HepG2 (cell line): ENCODE measurements around the gene RAB17. TPM values are rescaled to one million over a fixed set of nuclear protein-coding genes. Genes with fewer than 3 reads are reported as not detected.

Experiments
- ATF7-NPFF ChIP-seq: sonication (generic); formaldehyde crosslinking; IDR thresholded peaks from 2 replicates; pipeline ENCODE4 v1.8.1; 2023; ENCODE audit warnings: mild to moderate bottlenecking, low read depth, missing genetic modification reagents, moderate library complexity
- BORCS8-MEF2B ChIP-seq: sonication (generic); formaldehyde crosslinking; IDR thresholded peaks from 2 replicates; pipeline ENCODE4 v1.8.0; 2022; ENCODE audit warnings: mild to moderate bottlenecking, missing genetic modification reagents
- CAMTA2 ChIP-seq: sonication (generic); formaldehyde crosslinking; IDR thresholded peaks from 2 replicates; pipeline ENCODE4 v1.4.0; 2020; ENCODE audit warnings: mild to moderate bottlenecking, missing genetic modification reagents, borderline replicate concordance
- IKZF1 ChIP-seq: fragments of 450-650 bp; IDR thresholded peaks from 2 replicates; pipeline ENCODE4 v1.7.1; 2016
- IKZF5 ChIP-seq: IDR thresholded peaks from 2 replicates; pipeline ENCODE4 v1.6.1; 2018; ENCODE audit warnings: missing genetic modification reagents, mild to moderate bottlenecking, missing compliant biosample characterization
- MIXL1 ChIP-seq: IDR thresholded peaks from 2 replicates; pipeline ENCODE4 v1.6.1; 2016
- MTERF4 ChIP-seq: sonication (generic); formaldehyde crosslinking; IDR thresholded peaks from 2 replicates; pipeline ENCODE4 v1.8.0; 2023; ENCODE audit warnings: mild to moderate bottlenecking, missing genetic modification reagents
- MXI1 ChIP-seq: IDR thresholded peaks from 3 replicates; pipeline ENCODE4 v1.6.1; 2012; ENCODE audit warnings: low read depth, low read length, inconsistent platforms, borderline replicate concordance
- NFKB2 ChIP-seq: sonication (generic); formaldehyde crosslinking; IDR thresholded peaks from 2 replicates; pipeline ENCODE4 v1.4.0; 2020; ENCODE audit warnings: missing genetic modification reagents, borderline replicate concordance
- STAG1 ChIP-seq: sonication (generic); formaldehyde crosslinking; IDR thresholded peaks from 2 replicates; pipeline ENCODE4 v1.4.0; 2020; ENCODE audit warnings: missing genetic modification reagents
- THAP11 ChIP-seq: IDR thresholded peaks from 2 replicates; pipeline ENCODE4 v1.6.1; 2016; ENCODE audit warnings: missing biosample characterization, missing genetic modification reagents
- U2AF2 ChIP-seq: fragments of 200-400 bp; formaldehyde crosslinking; IDR thresholded peaks from 2 replicates; pipeline ENCODE4 v1.6.1; 2017; ENCODE audit warnings: low read depth, mild to moderate bottlenecking, low read length
- ZBTB40 ChIP-seq, 2 experiments: fragments of 450-650 bp in 1 of 2; sonication (generic) in 1 of 2; formaldehyde crosslinking in 1 of 2; IDR thresholded peaks; 2 replicates each; pipeline versions ENCODE4 v1.6.1 to v1.8.0; 2016 to 2022; ENCODE audit warnings: antibody characterized with exemption in 1 of 2, mild to moderate bottlenecking in 1 of 2, missing genetic modification reagents in 1 of 2
- ZFP36L1 ChIP-seq: sonication (generic); formaldehyde crosslinking; IDR thresholded peaks from 2 replicates; pipeline ENCODE4 v1.8.0; 2022; ENCODE audit warnings: mild to moderate bottlenecking, missing genetic modification reagents, moderate library complexity
- ZNF484 ChIP-seq: sonication (generic); formaldehyde crosslinking; IDR thresholded peaks from 2 replicates; pipeline ENCODE4 v1.5.1; 2020; ENCODE audit warnings: mild to moderate bottlenecking, low read depth, missing genetic modification reagents, borderline replicate concordance
- polyA plus RNA-seq, 8 experiments: library from polyadenylated mRNA; depleted of rRNA in 3 of 8; stranded (reverse) in 7 of 8; unstranded in 1 of 8; fragments of >200 nt; fragmentation: Illumina TruSeq in 4 of 8; extraction: Trizol in 4 of 8; gene quantifications; 2 replicates each; pipeline versions ENCODE4 v1.2.1 to v1.2.3, GENCODE V29; 2011 to 2016; ENCODE audit warnings: low read depth in 4 of 8, missing spikeins in 1 of 8, mixed read lengths in 1 of 8; ENCODE audit not compliant: insufficient read depth in 1 of 8
- total RNA-seq, 5 experiments: library from RNA; depleted of rRNA; stranded (reverse); fragments of >200 nt; fragmentation: Illumina TruSeq; extraction: Trizol; gene quantifications; 2 replicates each; pipeline ENCODE4 v1.2.3, GENCODE V29; 2016; ENCODE audit warnings: low read depth in 1 of 5

The RAB17 gene
- total and polyA plus RNA-seq, 2 of the 13 experiments (the other 11 are each of a cell fraction or from before 2014, with no cell fraction given) = 68.0 to 124 TPM

GRCh38 chr2:237600205-237600846 lies 9.8 kb upstream of the RAB17 start (continued):
- TF ChIP-seq BORCS8-MEF2B (CRISPR knock-in tag) (peak; percentile 62; the same call in 1 of the 2 replicates), MTERF4 (peak; percentile 72; the same call in 1 of the 2 replicates), CAMTA2 (CRISPR knock-in tag) (no peak), MIXL1 (peak; percentile 52; the same call in 1 of the 2 replicates), ZFP36L1 (CRISPR knock-in tag) (no peak), ZBTB40 (IDR thresholded peaks at IDR 0.05) (no peak), ZBTB40 (CRISPR knock-in tag; IDR thresholded peaks at IDR 0.05) (0 out of 2 replicates have a peak, but pooled peaks have one; percentile 47), STAG1 (CRISPR knock-in tag) (peak; percentile 23; the same call in 1 of the 2 replicates), ATF7-NPFF (CRISPR knock-in tag) (peak; percentile 70; the same call in 1 of the 2 replicates), THAP11 (CRISPR knock-in tag) (no peak), ZNF484 (CRISPR knock-in tag) (no peak), IKZF1 (no peak), NFKB2 (CRISPR knock-in tag) (peak; percentile 76; the same call in 1 of the 2 replicates), MXI1 (0 out of 3 replicates have a peak, but pooled peaks have one; percentile 16), IKZF5 (CRISPR knock-in tag) (peak; percentile 73; the same call in 1 of the 2 replicates), U2AF2 (no peak)
